OCI-LY7 (cell line): ENCODE measurements around the gene DENND4A. TPM values are rescaled to one million over a fixed set of nuclear protein-coding genes. Genes with fewer than 3 reads are reported as not detected.
A peak's percentile ranks its signal among the peaks of the same experiment; 100 is the strongest.
"Not testable (repeated sequence)": the region's sequence is repeated elsewhere in the genome, so short reads cannot be mapped to it uniquely, and the experiment has no call there.

Experiments
- BruUV-seq: library from RNA; stranded (reverse); fragments of 400-500 nt; replicated peaks from 2 replicates; lab custom pipeline; 2021; lab: Mats Ljungman, UMichigan
- CTCF ChIA-PET: fragments of 300-600 bp; sonication (Branson Sonifier 250); formaldehyde crosslinking; loops from one replicate; lab custom pipeline; 2022; ENCODE audit warnings: antibody characterized with exemption; ENCODE audit not compliant: unreplicated experiment; lab: Charles Lee
- POLR2A ChIA-PET: fragments of 300-600 bp; sonication (Branson Sonifier 250); formaldehyde crosslinking; loops from one replicate; lab custom pipeline; 2022; ENCODE audit warnings: antibody characterized with exemption; lab: Charles Lee
- DNase-seq: peaks from one replicate; pipeline ENCODE4 v3.0.0-alpha.2; 2015; ENCODE audit warnings: low spot score
- H2AFZ ChIP-seq: fragments of 200-600 bp; sonication (generic), shearing (Covaris generic); 2 replicates; pipeline ENCODE4 v1.6.1; 2014; ENCODE audit warnings: mild to moderate bottlenecking, antibody characterized with exemption, low read length, moderate library complexity
- H3K27ac ChIP-seq: fragments of 200-600 bp; sonication (generic); 2 replicates; pipeline ENCODE4 v1.5.1; 2014; ENCODE audit warnings: mixed run types, low read depth, mild to moderate bottlenecking, moderate library complexity, low read length, inconsistent platforms; ENCODE audit not compliant: poor library complexity, severe bottlenecking
- H3K36me3 ChIP-seq: fragments of 200-600 bp; sonication (generic); 2 replicates; pipeline ENCODE4 v1.6.1; 2014; ENCODE audit warnings: mild to moderate bottlenecking, antibody characterized with exemption, low read length, moderate library complexity, mixed read lengths; ENCODE audit not compliant: insufficient read depth
- H3K4me1 ChIP-seq: fragments of 200-600 bp; sonication (generic); 2 replicates; pipeline ENCODE4 v1.5.1; 2014; ENCODE audit warnings: mild to moderate bottlenecking, low read length; ENCODE audit not compliant: insufficient read depth, poor library complexity, severe bottlenecking
- H3K4me2 ChIP-seq: fragments of 200-600 bp; sonication (generic); 2 replicates; pipeline ENCODE4 v1.6.1; 2014; ENCODE audit warnings: mild to moderate bottlenecking, low read length
- H3K4me3 ChIP-seq: fragments of 200-600 bp; sonication (generic); 2 replicates; pipeline ENCODE4 v1.5.1; 2014; ENCODE audit warnings: mild to moderate bottlenecking, low read depth, low read length; ENCODE audit not compliant: poor library complexity, severe bottlenecking
- H3K79me2 ChIP-seq: fragments of 200-600 bp; sonication (generic); 2 replicates; pipeline ENCODE4 v1.6.1; 2016; ENCODE audit warnings: low read depth, mild to moderate bottlenecking, low read length, moderate library complexity, mixed read lengths; ENCODE audit not compliant: insufficient read depth
- H3K9me2 ChIP-seq: fragments of 200-600 bp; sonication (generic); 2 replicates; pipeline ENCODE4 v1.6.1; 2016; ENCODE audit warnings: mild to moderate bottlenecking, low read length, mixed read lengths; ENCODE audit not compliant: insufficient read depth
- H3K9me3 ChIP-seq: fragments of 200-600 bp; sonication (generic); 2 replicates; pipeline ENCODE4 v1.6.1; 2014; ENCODE audit warnings: mild to moderate bottlenecking, mixed run types, low read length, mixed read lengths
- H4K20me1 ChIP-seq: fragments of 200-600 bp; sonication (generic); 2 replicates; pipeline ENCODE4 v1.6.1; 2014; ENCODE audit warnings: mild to moderate bottlenecking, antibody characterized with exemption, low read length, moderate library complexity, mixed read lengths; ENCODE audit not compliant: insufficient read depth
- CTCF ChIP-seq: fragments of 200-600 bp; sonication (generic); conservative IDR thresholded peaks from 2 replicates; pipeline ENCODE4 v1.5.1; 2014; ENCODE audit warnings: mild to moderate bottlenecking, antibody characterized with exemption, low read length, moderate library complexity, mixed read lengths
- EZH2phosphoT487 ChIP-seq: fragments of 200-600 bp; sonication (generic); IDR thresholded peaks from 2 replicates; pipeline ENCODE4 v1.6.1; 2018; ENCODE audit warnings: low read depth, borderline replicate concordance, mild to moderate bottlenecking, mixed run types, antibody characterized with exemption, low read length, moderate library complexity, mixed read lengths
- intact Hi-C: fragments of 100-400 bp; cut with micrococcal nuclease; formaldehyde crosslinking; loops from one replicate; pipeline ENCODE4 v1.10.0; 2022; ENCODE audit not compliant: unreplicated experiment
- total RNA-seq, 2 experiments: library from RNA; depleted of rRNA in 1 of 2; stranded (reverse); fragments of >200 nt in 1 of 2; shearing (Covaris generic) in 1 of 2; gene quantifications; 2 replicates each; pipeline ENCODE4 v1.2.3, GENCODE V29; 2014 to 2022

The DENND4A gene
- total RNA-seq, 2 experiments from 2014 or later, result 42.7 to 86.5 TPM

- no peak overlapping the region for H3K27ac ChIP-seq
- no TSS peak for BruUV-seq
- H3K4me1 ChIP-seq, result peaks cover 26% of the 10 kb centered on the region
- no peaks in the 10 kb centered on the region for H4K20me1 ChIP-seq
- TF ChIP-seq CTCF (no peak), EZH2phosphoT487 (no peak)
- no peaks in the 10 kb centered on the region for H3K9me2 ChIP-seq
- CTCF ChIA-PET, result no interaction called here
- H3K79me2 ChIP-seq, result no peaks in the 10 kb centered on the region
- H2AFZ ChIP-seq, result peak overlapping the region; percentile 62
- H3K4me2 ChIP-seq, result peak overlapping the region; percentile 37
- POLR2A ChIA-PET, result interaction anchor here (0.7 to 1.4 kb wide), 7 partner anchors 10 to 406 kb away, joined by 3 to 5 read pairs (median 3); no protein-coding TSS in a partner anchor
- no peaks in the 10 kb centered on the region for H3K36me3 ChIP-seq
- DNase-seq, result peak; percentile 70
- H3K9me3 ChIP-seq, result no peaks in the 10 kb centered on the region
- intact Hi-C loops, result no loop called here
- H3K4me3 ChIP-seq, result no peak overlapping the region
Observed at GRCh38 chr15:65818927-65819562, 27.0 kb upstream of the DENND4A start.

GRCh38 chr15:65816441-65816840 is 24.3 kb upstream of the DENND4A start:
- intact Hi-C loops, result no loop called here
- H3K79me2 ChIP-seq, result no peaks in the 10 kb centered on the region
- no TSS peak for BruUV-seq

GRCh38 chr15:65816008-65816407 is 23.9 kb upstream of the DENND4A start:
- H3K4me2 ChIP-seq, H3K27ac ChIP-seq, H3K36me3 ChIP-seq, DNase-seq, BruUV-seq, H3K79me2 ChIP-seq, H3K4me3 ChIP-seq, H3K9me2 ChIP-seq, CTCF ChIA-PET, H2AFZ ChIP-seq, H4K20me1 ChIP-seq, intact Hi-C loops: not testable (repeated sequence)
- POLR2A ChIA-PET, result interaction anchor here (0.9 to 1.2 kb wide), 2 partner anchors 9 to 17 kb away, joined by 3 to 4 read pairs; no protein-coding TSS in a partner anchor
- peaks cover 12% of the 10 kb centered on the region; the same call in 1 of the 2 replicates for H3K9me3 ChIP-seq
- peaks cover 27% of the 10 kb centered on the region for H3K4me1 ChIP-seq

More at GRCh38 chr15:65816441-65816840, 24.3 kb upstream of the DENND4A start:
- Histone ChIP-seq H3K9me3 (peaks cover 11% of the 10 kb centered on the region; the same call in 1 of the 2 replicates), H2AFZ (no peak overlapping the region), H3K4me1 (peaks cover 31% of the 10 kb centered on the region), H4K20me1 (no peaks in the 10 kb centered on the region), H3K4me2 (no peak overlapping the region), H3K9me2 (no peaks in the 10 kb centered on the region), H3K27ac (no peak overlapping the region), H3K4me3 (no peak overlapping the region), H3K36me3 (no peaks in the 10 kb centered on the region; the same call in 1 of the 2 replicates)
- ChIA-PET POLR2A (interaction anchor here (0.9 to 1.2 kb wide), 2 partner anchors 10 to 16 kb away, joined by 3 to 4 read pairs; no protein-coding TSS in a partner anchor), CTCF (no interaction called here)
- no peak for TF ChIP-seq CTCF
- no peak for TF ChIP-seq EZH2phosphoT487
- no peak for DNase-seq

GRCh38 chr15:65814271-65814670 is 22.2 kb upstream of the DENND4A start:
- POLR2A ChIA-PET, result interaction anchor here (0.8 to 1.1 kb wide), 2 partner anchors 19 to 22 kb away, joined by 3 to 5 read pairs; partner anchors contain the start of gene DENND4A
- H3K27ac ChIP-seq, H3K9me2 ChIP-seq, BruUV-seq, H3K36me3 ChIP-seq, H4K20me1 ChIP-seq, H3K4me3 ChIP-seq, CTCF ChIA-PET, H3K4me2 ChIP-seq, intact Hi-C loops, H3K79me2 ChIP-seq, DNase-seq: not testable (repeated sequence)
- Histone ChIP-seq H2AFZ (peak overlapping the region; percentile 3; the same call in 1 of the 2 replicates), H3K9me3 (peaks cover 12% of the 10 kb centered on the region; the same call in 1 of the 2 replicates), H3K4me1 (peaks cover 25% of the 10 kb centered on the region)
